ENCODE data around the gene KIF25.

Gene KIF25

DNA sequence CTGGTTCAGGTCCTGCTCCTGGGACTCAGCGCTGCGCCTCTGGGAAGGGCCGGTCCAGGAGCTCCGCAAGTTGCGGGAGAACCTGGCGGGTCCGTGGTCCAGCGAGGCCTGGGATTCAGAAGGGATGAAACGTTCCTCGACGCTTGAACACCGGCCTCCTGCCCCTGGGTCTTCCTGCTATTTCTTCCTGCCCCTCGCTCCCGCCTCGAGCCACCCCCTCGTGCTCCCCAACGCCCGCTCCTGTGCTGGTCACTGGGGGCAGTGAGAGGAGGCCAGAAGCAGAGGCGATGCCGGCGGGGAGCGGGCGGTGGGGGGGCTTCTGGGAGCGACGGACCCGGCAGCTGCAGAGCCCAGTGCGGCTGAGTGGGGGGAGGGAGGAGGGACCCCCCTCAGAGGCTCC, 20.8 kb upstream of the KIF25 start:
- no peak for TF ChIP-seq TAF1 (IDR thresholded peaks at IDR 0.05; ENCODE audit: borderline replicate concordance, insufficient read depth, low read length)
- no peak for TF ChIP-seq SIN3A (IDR thresholded peaks at IDR 0.05; ENCODE audit: borderline replicate concordance, insufficient read depth, low read length)
- TF ChIP-seq FOXP2 (optimal IDR thresholded peaks at IDR 0.05; ENCODE audit: borderline replicate concordance, extremely low read depth, extremely low read length, insufficient read depth) = no peak
- no peak for TF ChIP-seq POLR2AphosphoS5 (IDR thresholded peaks at IDR 0.05; ENCODE audit: low read depth, low read length)
- TF ChIP-seq, protein P1, sequence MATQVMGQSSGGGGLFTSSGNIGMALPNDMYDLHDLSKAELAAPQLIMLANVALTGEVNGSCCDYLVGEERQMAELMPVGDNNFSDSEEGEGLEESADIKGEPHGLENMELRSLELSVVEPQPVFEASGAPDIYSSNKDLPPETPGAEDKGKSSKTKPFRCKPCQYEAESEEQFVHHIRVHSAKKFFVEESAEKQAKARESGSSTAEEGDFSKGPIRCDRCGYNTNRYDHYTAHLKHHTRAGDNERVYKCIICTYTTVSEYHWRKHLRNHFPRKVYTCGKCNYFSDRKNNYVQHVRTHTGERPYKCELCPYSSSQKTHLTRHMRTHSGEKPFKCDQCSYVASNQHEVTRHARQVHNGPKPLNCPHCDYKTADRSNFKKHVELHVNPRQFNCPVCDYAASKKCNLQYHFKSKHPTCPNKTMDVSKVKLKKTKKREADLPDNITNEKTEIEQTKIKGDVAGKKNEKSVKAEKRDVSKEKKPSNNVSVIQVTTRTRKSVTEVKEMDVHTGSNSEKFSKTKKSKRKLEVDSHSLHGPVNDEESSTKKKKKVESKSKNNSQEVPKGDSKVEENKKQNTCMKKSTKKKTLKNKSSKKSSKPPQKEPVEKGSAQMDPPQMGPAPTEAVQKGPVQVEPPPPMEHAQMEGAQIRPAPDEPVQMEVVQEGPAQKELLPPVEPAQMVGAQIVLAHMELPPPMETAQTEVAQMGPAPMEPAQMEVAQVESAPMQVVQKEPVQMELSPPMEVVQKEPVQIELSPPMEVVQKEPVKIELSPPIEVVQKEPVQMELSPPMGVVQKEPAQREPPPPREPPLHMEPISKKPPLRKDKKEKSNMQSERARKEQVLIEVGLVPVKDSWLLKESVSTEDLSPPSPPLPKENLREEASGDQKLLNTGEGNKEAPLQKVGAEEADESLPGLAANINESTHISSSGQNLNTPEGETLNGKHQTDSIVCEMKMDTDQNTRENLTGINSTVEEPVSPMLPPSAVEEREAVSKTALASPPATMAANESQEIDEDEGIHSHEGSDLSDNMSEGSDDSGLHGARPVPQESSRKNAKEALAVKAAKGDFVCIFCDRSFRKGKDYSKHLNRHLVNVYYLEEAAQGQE (IDR thresholded peaks at IDR 0.05; ENCODE audit: insufficient read depth in 1 of 2, low read depth in 2 of 2, low read length in 2 of 2) = no peak

DNA sequence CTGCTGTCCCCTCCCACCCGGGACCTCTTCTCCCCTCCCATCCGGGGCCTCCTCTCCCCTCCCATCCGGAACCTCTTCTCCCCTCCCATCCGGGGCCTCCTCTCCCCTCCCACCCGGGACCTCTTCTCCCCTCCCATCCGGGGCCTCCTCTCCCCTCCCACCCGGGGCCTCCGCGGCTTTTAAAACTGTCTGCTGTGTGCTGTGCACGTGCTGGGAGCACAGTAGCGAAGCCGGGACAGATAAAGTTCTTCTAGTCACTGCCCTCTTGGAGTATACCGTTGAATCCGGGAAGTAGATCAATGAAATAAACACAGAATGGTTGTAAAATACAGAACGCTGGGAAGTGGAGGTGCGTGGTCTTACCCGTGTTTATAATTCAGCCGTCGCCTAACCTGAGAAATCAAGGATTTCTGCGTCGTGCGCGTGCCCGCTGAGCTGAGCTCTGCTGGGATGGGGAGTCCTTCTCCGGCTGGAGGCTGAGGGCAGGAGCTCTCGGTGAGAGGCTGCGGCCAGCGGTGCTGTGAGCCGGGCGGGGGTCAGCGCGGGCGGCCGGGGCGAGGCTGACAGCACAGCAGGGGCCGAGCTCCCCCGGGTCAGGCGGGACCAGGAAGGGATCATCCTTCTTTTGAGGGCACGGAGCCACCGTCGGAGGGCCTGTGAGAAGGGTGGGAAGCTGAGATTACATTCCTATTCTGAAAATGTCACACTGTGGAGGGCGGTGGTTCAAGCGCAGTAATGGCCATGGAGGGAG, 19.6 kb upstream of the KIF25 start:
- TF ChIP-seq FOXP2 (optimal IDR thresholded peaks at IDR 0.05; ENCODE audit: borderline replicate concordance, extremely low read depth, extremely low read length, insufficient read depth) (no peak), SIN3A (IDR thresholded peaks at IDR 0.05; ENCODE audit: borderline replicate concordance, insufficient read depth, low read length) (no peak), POLR2AphosphoS5 (IDR thresholded peaks at IDR 0.05; ENCODE audit: low read depth, low read length) (no peak), TAF1 (IDR thresholded peaks at IDR 0.05; ENCODE audit: borderline replicate concordance, insufficient read depth, low read length) (no peak)
- TF ChIP-seq, protein P1 (IDR thresholded peaks at IDR 0.05; ENCODE audit: insufficient read depth in 1 of 2, low read depth in 2 of 2, low read length in 2 of 2) = no peak

DNA sequence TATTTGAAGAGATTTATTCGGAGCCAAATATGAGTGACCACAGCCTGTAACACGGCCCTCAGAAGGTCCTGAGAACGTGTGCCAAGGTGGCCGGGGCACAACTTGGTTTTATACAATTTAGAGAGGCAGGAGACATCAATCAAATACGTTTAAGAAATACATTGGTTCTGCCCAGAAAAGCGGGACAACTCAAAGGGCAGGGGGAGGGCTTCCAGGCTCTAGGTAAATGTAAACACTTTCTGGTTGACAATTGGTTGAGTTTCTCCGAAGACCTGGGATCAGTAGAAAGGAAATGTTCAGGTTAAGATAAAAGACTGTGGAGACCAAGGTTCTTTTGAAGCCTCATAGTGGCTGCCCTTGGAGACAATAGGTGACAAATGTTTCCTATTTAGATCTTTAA, 18.9 kb upstream of the KIF25 start:
- TF ChIP-seq TAF1 (IDR thresholded peaks at IDR 0.05; ENCODE audit: borderline replicate concordance, insufficient read depth, low read length) (no peak), FOXP2 (optimal IDR thresholded peaks at IDR 0.05; ENCODE audit: borderline replicate concordance, extremely low read depth, extremely low read length, insufficient read depth) (no peak), POLR2AphosphoS5 (IDR thresholded peaks at IDR 0.05; ENCODE audit: low read depth, low read length) (no peak), SIN3A (IDR thresholded peaks at IDR 0.05; ENCODE audit: borderline replicate concordance, insufficient read depth, low read length) (no peak)
- TF ChIP-seq, protein P1 (IDR thresholded peaks at IDR 0.05; ENCODE audit: insufficient read depth in 1 of 2, low read depth in 2 of 2, low read length in 2 of 2) = no peak

DNA sequence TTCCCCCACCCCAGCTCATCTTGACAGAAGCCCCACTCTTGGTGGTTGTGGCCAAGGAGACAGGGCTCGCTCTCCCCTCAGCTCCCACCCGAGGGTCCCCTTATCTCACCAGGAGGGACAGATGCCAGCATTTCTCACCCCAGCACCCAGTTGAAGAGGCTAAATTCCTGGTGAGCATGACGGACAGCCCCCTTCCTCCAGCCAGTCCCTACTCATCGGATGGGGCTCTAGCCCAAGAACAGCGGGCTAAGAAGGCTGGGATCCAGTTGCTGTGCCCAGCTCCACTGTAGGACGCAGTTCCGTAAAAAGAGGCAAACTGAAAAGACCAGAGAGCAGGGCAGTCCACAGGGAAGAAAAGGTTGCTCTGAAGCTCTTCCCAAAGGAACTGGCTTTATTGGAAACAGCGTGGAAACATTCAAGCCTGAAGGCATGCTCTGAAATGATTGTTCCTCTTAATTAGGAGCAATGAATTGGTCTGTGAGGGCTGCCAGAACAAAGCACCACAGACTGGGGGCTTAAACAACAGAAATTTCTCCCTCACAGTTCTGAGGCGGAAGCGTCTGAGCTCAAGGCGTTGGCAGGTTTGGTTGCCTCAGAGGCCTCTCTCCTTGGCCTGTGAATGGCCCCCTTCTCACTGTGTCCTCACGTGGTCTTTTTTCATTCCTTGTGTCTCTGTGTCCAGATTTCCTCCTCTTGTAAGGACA, 17.9 kb upstream of the KIF25 start:
- no peak for TF ChIP-seq SIN3A (IDR thresholded peaks at IDR 0.05; ENCODE audit: borderline replicate concordance, insufficient read depth, low read length)
- TF ChIP-seq, protein P1 (IDR thresholded peaks at IDR 0.05; ENCODE audit: insufficient read depth in 1 of 2, low read depth in 2 of 2, low read length in 2 of 2) = no peak
- TF ChIP-seq FOXP2 (optimal IDR thresholded peaks at IDR 0.05; ENCODE audit: borderline replicate concordance, extremely low read depth, extremely low read length, insufficient read depth) = no peak
- no peak for TF ChIP-seq POLR2AphosphoS5 (IDR thresholded peaks at IDR 0.05; ENCODE audit: low read depth, low read length)
- TF ChIP-seq TAF1 (IDR thresholded peaks at IDR 0.05; ENCODE audit: borderline replicate concordance, insufficient read depth, low read length) = no peak

Data from PFSK-1 (cell line).